Subcutaneous abdominal adipose tissue (tissue), 5 donors: ENCODE measurements around the gene SNX9.
"Not testable (repeated sequence)": the region's sequence is repeated elsewhere in the genome, so short reads cannot be mapped to it uniquely, and the experiment has no call there.

Experiments used
- H3K27ac ChIP-seq: one replicate; pipeline ENCODE4 v1.7.0; 2013; ENCODE audit warnings: low read depth, mild to moderate bottlenecking, inconsistent platforms, low read length, moderate library complexity
- H3K27me3 ChIP-seq, 5 donors: one replicate each; pipeline ENCODE4 v1.7.0; 2013; ENCODE audit warnings: low read length in 5 of 5, inconsistent platforms in 1 of 5; ENCODE audit not compliant: control insufficient read depth in 5 of 5, insufficient read depth in 4 of 5
- H3K36me3 ChIP-seq, 5 donors: one replicate each; pipeline ENCODE4 v1.7.0; 2013; ENCODE audit warnings: low read length in 5 of 5; ENCODE audit not compliant: control insufficient read depth in 5 of 5, insufficient read depth in 5 of 5
- H3K4me1 ChIP-seq, 5 donors: one replicate each; pipeline ENCODE4 v1.7.0; 2013; ENCODE audit warnings: low read length in 5 of 5, mild to moderate bottlenecking in 3 of 5, moderate library complexity in 1 of 5; ENCODE audit not compliant: control insufficient read depth in 5 of 5, insufficient read depth in 5 of 5
- H3K4me3 ChIP-seq, 5 donors: one replicate each; pipeline ENCODE4 v1.7.0; 2013; ENCODE audit warnings: low read length in 5 of 5, low read depth in 1 of 5
- H3K9ac ChIP-seq, 5 donors: one replicate each; pipeline ENCODE4 v1.7.0; 2013; ENCODE audit warnings: low read length in 5 of 5, mild to moderate bottlenecking in 4 of 5, moderate library complexity in 3 of 5
- H3K9me3 ChIP-seq, 5 donors: one replicate each; pipeline ENCODE4 v1.7.0; 2013; ENCODE audit warnings: low read length in 5 of 5; ENCODE audit not compliant: control insufficient read depth in 5 of 5
- donor health status: healthy.
- donor health status: healthy.
- donor health status: healthy.
- donor health status: healthy.
- donor health status: healthy.

The SNX9 gene

DNA sequence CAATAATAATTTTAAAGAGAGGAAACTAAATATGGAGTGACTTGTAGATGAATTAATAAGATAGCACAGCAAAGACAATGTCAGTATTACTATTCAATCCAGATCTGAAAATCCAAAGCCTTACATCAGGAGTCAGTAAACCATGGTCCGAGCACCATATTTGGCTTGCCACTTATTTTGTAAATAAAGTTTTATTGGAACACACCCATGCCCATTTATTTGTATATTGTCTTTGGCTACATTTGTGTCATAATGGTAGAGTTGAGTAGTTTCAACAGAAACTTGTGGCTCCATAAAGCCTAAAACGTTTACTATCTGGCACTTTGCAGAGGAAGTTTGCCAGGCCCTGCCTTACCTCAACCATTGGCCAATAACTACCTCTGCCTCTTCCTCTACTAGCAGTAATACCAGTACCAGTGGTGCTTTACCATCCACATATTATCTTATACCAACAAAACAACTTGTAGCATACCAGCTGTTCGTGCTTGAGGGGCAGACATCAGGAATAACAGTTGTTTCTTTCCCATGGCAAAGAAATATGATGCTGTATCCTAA lies 106.8 kb downstream of the SNX9 start:
- Histone ChIP-seq H3K9me3 (no peaks in the 10 kb centered on the region), H3K27me3 (no peaks in the 10 kb centered on the region), H3K9ac (no peak overlapping the region), H3K4me1 (no peaks in the 10 kb centered on the region), H3K4me3 (no peak overlapping the region), H3K27ac (no peak overlapping the region), H3K36me3 (peaks cover 63 to 87% (median 79%) of the 10 kb centered on the region in 5 donors)

DNA sequence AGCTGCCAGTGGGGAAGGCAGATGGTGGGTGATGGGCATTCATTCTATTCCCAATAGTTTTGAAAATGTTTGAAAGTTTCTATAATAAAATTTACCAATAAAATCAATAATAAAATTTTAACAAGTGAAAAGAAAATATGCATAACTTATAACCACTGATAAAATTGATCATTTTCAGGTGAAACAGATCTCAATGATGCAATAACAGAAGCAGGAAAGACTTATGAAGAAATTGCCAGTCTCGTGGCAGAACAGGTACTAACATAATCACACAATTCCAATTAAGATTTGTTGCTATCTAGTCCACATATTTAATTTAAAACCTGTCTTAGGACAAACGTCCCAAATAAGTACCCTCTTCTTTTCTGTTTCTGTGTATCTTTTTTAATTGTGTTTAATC lies 112.7 kb downstream of the SNX9 start:
- Histone ChIP-seq H3K36me3 (peaks cover 63 to 93% (median 89%) of the 10 kb centered on the region in 5 donors), H3K4me3 (no peak overlapping the region), H3K27ac (no peak overlapping the region)

DNA sequence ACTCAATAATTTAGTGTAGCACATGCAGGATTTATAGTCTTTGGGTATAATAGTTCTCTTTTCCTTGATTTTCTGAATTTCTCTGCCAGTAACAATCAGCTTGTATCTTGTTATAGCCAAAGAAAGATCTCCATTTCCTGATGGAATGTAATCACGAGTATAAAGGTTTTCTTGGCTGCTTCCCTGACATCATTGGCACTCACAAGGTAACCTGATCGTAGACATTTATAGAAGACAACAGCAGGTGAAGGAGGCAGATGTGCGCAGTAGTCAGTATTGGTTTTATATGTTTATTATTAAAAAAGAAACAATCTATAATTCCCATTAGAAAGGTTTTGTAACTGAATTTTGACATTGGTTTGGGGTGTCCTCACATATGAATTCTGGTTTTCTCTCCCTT lies 114.3 kb downstream of the SNX9 start:
- Histone ChIP-seq H3K36me3 (peaks cover 55 to 93% (median 90%) of the 10 kb centered on the region in 5 donors), H3K4me1 (no peaks in the 10 kb centered on the region), H3K27ac (no peak overlapping the region)

More for the DNA sequence above, 112.7 kb downstream of the SNX9 start:
- Histone ChIP-seq H3K9me3 (no peaks in the 10 kb centered on the region), H3K27me3 (no peaks in the 10 kb centered on the region), H3K9ac (no peak overlapping the region), H3K4me1 (no peaks in the 10 kb centered on the region)

DNA sequence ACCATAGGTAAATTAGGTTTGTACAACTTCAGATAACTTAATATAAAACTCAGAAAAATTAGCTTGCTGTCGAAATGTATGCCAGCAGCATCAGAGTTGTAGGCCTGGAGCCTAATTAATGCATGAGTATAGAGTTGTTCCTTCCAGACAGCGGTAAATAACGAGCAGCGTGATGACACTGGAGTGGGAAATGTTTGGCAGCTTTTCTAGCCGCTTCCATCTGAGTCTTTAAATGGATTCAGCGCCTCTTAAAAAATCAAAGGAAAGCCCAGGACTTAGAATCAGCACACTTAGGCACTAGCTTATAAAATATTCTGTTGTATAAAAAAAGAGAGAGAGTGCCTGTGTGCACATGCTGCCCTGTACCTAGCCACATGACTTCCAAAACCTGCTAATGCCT lies 114.9 kb downstream of the SNX9 start:
- Histone ChIP-seq H3K4me1 (no peaks in the 10 kb centered on the region), H3K9ac (no peak overlapping the region), H3K27ac (no peak overlapping the region), H3K27me3 (no peaks in the 10 kb centered on the region), H3K9me3 (no peaks in the 10 kb centered on the region), H3K36me3 (peaks cover 55 to 93% (median 90%) of the 10 kb centered on the region in 5 donors), H3K4me3 (no peak overlapping the region)

More for the DNA sequence above, 114.3 kb downstream of the SNX9 start:
- H3K9ac ChIP-seq, result no peak overlapping the region
- no peaks in the 10 kb centered on the region for H3K9me3 ChIP-seq
- no peak overlapping the region for H3K4me3 ChIP-seq
- H3K27me3 ChIP-seq, result no peaks in the 10 kb centered on the region

DNA sequence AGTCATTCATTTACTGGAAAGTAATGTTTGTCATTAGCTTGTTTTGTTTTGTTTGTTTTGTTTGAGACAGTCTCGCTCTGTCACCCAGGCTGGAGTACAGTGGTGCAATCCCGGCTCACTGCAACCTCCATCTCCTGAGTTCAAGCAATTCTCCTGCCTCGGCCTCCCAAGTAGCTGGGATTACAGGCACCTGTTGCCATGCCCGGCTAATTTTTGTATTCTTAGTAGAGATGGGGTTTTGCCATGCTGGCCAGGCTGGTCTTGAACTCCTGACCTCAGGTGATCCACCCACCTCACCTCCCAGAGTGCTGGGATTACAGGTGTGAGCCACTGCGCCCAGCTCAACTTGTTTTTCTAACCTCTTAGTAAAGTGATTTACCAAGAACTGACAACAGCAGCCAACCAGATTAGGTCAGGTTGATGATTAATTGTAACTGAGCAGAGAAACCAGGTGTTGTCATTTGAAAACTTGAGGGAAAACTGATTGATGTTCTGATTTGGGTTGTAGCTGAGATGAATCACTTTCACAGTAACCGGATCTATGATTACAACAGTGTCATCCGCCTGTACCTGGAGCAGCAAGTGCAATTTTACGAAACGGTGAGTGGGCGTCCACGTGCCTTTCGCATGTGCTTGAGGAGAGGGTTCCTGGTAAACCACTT lies 117.5 kb downstream of the SNX9 start:
- H3K27me3 ChIP-seq, H3K4me3 ChIP-seq, H3K9ac ChIP-seq, H3K9me3 ChIP-seq, H3K27ac ChIP-seq, H3K4me1 ChIP-seq: not testable (repeated sequence)
- peaks cover 38 to 98% (median 94%) of the 10 kb centered on the region in 5 donors for H3K36me3 ChIP-seq

DNA sequence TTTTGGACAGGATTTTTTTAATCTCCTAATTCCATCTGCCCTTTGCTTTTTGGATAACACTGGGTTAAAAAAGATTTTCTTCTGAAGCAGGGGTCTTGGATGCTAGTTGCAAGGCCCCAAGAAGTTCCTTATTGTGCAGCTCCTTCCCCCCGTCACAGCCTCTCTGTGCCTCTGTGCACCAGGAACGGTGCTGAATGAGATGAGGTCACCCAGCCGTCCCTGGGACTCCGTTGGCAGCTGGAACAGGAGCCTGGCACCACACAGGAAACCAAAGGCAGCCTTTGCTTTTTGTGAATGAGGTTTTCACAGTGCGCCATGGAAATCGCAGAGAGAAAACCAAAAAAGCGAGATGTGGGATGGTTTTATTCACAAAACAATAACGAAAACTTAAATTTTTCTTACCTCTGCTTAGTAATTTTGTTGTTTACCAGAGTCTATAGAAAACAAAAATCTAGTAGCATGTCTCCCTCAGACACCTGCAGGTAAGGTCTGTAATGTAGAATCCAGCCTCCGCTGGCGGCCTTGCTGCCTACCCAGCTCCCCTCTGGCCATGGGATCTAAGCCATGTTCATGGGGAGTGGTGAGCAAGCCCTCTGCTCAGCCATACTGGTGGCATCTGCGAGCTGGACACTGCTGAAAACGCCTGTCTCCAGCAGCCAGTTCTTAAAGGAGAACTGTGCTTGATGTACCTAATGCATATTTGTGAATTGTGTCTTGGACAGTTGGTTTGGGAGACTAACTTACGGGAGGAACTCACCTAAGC lies 118.2 kb downstream of the SNX9 start:
- H3K9ac ChIP-seq, result no peak overlapping the region

DNA sequence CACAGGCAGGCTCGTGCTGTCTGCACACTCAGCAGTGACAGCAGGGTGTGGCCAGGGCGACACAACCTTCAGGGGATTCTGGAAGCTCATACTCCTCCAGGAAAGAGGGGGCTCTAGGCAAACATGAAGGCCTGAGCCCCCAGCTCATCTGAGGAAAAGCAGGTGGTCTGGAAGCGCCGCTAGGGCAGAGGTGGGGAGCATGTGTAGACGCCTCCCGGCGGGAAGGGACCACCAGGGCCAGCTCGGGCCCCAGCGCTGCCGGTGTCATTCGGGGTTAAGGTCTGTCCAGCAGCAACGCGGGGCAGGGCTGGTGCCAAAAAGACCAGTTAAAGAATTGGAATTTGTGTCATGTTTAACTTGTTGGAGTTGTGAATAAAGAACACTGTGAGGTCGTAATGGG lies 119.3 kb downstream of the SNX9 start:
- Histone ChIP-seq H3K4me1 (no peaks in the 10 kb centered on the region), H3K27me3 (no peaks in the 10 kb centered on the region), H3K27ac (no peak overlapping the region), H3K9ac (no peak overlapping the region), H3K36me3 (peaks cover 28 to 88% (median 77%) of the 10 kb centered on the region in 5 donors), H3K9me3 (no peaks in the 10 kb centered on the region), H3K4me3 (no peak overlapping the region)

More for the DNA sequence above, 118.2 kb downstream of the SNX9 start:
- H3K9me3 ChIP-seq, result no peaks in the 10 kb centered on the region
- H3K27me3 ChIP-seq, result no peaks in the 10 kb centered on the region
- no peak overlapping the region for H3K4me3 ChIP-seq
- H3K36me3 ChIP-seq, result peaks cover 38 to 98% (median 87%) of the 10 kb centered on the region in 5 donors
- no peak overlapping the region for H3K27ac ChIP-seq
- H3K4me1 ChIP-seq, result no peaks in the 10 kb centered on the region

DNA sequence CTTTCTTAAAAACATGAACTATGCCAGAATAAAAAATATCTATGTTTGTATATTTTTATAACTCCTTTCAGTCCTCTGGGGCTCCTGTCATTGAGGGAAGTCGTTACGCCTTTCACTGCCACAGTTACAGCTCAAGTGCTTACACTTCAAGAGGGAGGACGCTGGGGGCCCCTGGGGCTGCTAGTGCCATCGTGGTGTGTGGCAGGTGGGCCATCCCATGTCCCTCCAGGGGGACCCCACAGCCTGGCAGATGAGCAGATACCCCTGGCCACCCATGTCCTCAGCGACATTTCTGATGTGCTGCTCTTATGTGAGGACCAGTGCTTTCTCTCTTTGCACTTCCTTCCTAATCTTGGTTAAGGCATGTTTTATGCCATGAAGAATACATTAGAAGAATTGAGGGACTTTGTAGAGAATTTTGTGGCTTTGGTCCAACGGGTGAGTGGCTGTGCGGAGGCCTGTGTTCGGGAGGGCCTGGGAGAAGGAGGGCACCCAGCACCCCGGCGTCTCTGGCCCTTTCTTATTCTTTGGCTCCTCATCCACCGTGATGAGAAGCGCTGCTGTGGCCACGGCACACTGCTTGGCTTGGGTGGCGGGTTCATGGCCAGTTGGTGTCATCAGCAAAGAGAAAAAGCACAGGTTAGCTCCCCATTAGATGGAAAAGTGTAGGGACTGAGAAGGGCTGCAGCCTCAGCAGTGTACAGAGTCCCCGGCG lies 120.4 kb downstream of the SNX9 start:
- Histone ChIP-seq H3K36me3 (peaks cover 20 to 78% (median 68%) of the 10 kb centered on the region in 5 donors), H3K27me3 (no peaks in the 10 kb centered on the region), H3K4me1 (no peaks in the 10 kb centered on the region), H3K27ac (no peak overlapping the region), H3K9ac (no peak overlapping the region), H3K4me3 (no peak overlapping the region), H3K9me3 (no peaks in the 10 kb centered on the region)

DNA sequence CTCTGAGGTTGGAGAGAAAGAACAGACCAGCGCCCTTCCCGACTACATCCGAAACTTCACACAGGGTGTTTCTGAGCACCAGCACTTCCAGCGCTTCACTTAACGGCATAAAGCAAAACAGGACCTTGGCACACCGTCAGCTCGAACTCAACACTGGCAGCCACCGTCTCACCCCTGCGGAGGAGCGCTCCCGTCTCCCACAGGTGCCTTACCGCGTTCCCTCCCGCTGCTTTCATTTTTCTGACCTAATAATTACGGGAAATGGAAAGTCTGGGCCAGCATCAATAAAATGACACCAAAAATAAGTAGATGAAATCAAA lies 120.9 kb downstream of the SNX9 start:
- no peak overlapping the region for H3K4me3 ChIP-seq
- H3K27me3 ChIP-seq, result no peaks in the 10 kb centered on the region
- peaks cover 15 to 72% (median 62%) of the 10 kb centered on the region in 5 donors for H3K36me3 ChIP-seq
- no peaks in the 10 kb centered on the region for H3K4me1 ChIP-seq
- H3K27ac ChIP-seq, result no peak overlapping the region
- no peaks in the 10 kb centered on the region for H3K9me3 ChIP-seq
- no peak overlapping the region for H3K9ac ChIP-seq
